Endothelial cell (in vitro differentiated cells): ENCODE results near the gene MAP1S. TPM values are rescaled to one million over a fixed set of nuclear protein-coding genes. Genes with fewer than 3 reads are reported as not detected.
"Not testable (repeated sequence)": the region's sequence is repeated elsewhere in the genome, so short reads cannot be mapped to it uniquely, and the experiment has no call there.

Experiments used
- DNase-seq: peaks from one replicate; pipeline ENCODE4 v3.0.0; 2021; ENCODE audit warnings: low spot score
- H3K27ac Mint-ChIP-seq: one replicate; pipeline ENCODE4 v1.8.0; 2021; ENCODE audit warnings: mixed read lengths, inconsistent platforms; ENCODE audit not compliant: unreplicated experiment
- H3K27me3 Mint-ChIP-seq: one replicate; pipeline ENCODE4 v1.8.0; 2021; ENCODE audit warnings: mild to moderate bottlenecking, moderate library complexity, mixed read lengths, inconsistent platforms; ENCODE audit not compliant: unreplicated experiment
- H3K36me3 Mint-ChIP-seq: one replicate; pipeline ENCODE4 v1.8.0; 2021; ENCODE audit warnings: mild to moderate bottlenecking, low read depth, mixed read lengths, inconsistent platforms; ENCODE audit not compliant: unreplicated experiment
- H3K4me1 Mint-ChIP-seq: one replicate; pipeline ENCODE4 v1.8.0; 2021; ENCODE audit warnings: mild to moderate bottlenecking, mixed read lengths, inconsistent platforms; ENCODE audit not compliant: unreplicated experiment
- H3K4me3 Mint-ChIP-seq: one replicate; pipeline ENCODE4 v1.8.0; 2021; ENCODE audit warnings: mild to moderate bottlenecking, mixed read lengths, inconsistent platforms; ENCODE audit not compliant: unreplicated experiment
- H3K9me3 Mint-ChIP-seq: one replicate; pipeline ENCODE4 v1.8.0; 2021; ENCODE audit warnings: mixed read lengths, inconsistent platforms; ENCODE audit not compliant: unreplicated experiment
- total RNA-seq: library from RNA; stranded (reverse); fragmentation: NEBNext Ultra II Directional; extraction: Animal tissue kit (Norgen Biotek cat#: 25700); gene quantifications from one replicate; pipeline ENCODE4 v1.2.1, GENCODE V29; 2021; ENCODE audit not compliant: unreplicated experiment
- TF ChIP-seq, protein P1 (sequence below): fragments of 200-600 bp; sonication (generic); IDR thresholded peaks from one replicate; pipeline ENCODE4 v1.5.0; 2021; ENCODE audit warnings: antibody characterized with exemption; ENCODE audit not compliant: unreplicated experiment

Gene MAP1S
- total RNA-seq, 1 donor from 2014 or later, result 173 TPM

DNA sequence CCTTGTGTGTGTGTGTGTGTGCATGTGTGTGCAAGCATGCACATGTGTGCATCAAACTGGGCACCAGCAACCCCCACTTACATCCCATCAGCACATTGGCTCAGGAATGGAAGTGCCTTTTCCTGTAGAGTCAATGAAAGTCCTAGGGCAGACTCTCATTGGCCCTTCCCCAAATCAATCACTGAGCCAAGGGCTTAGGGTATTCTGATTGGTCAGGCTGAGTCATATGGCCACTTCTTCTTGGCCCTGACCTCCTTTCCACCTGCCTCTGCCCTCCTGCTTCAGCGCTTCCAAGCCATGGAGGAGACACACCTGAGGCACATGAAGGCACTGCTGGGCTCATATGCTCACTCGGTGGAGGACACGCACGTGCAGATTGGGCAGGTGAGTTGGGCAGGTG is 52.9 kb downstream of the MAP1S start:
- Mint-ChIP-seq H3K9me3 (no peaks in the 10 kb centered on the region), H3K27me3 (peaks cover 6% of the 10 kb centered on the region), H3K4me1 (no peaks in the 10 kb centered on the region), H3K4me3 (no peak overlapping the region), H3K27ac (no peak overlapping the region), H3K36me3 (no peaks in the 10 kb centered on the region)
- TF ChIP-seq, protein P1, sequence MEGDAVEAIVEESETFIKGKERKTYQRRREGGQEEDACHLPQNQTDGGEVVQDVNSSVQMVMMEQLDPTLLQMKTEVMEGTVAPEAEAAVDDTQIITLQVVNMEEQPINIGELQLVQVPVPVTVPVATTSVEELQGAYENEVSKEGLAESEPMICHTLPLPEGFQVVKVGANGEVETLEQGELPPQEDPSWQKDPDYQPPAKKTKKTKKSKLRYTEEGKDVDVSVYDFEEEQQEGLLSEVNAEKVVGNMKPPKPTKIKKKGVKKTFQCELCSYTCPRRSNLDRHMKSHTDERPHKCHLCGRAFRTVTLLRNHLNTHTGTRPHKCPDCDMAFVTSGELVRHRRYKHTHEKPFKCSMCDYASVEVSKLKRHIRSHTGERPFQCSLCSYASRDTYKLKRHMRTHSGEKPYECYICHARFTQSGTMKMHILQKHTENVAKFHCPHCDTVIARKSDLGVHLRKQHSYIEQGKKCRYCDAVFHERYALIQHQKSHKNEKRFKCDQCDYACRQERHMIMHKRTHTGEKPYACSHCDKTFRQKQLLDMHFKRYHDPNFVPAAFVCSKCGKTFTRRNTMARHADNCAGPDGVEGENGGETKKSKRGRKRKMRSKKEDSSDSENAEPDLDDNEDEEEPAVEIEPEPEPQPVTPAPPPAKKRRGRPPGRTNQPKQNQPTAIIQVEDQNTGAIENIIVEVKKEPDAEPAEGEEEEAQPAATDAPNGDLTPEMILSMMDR, result no peak
- no peak for DNase-seq

DNA sequence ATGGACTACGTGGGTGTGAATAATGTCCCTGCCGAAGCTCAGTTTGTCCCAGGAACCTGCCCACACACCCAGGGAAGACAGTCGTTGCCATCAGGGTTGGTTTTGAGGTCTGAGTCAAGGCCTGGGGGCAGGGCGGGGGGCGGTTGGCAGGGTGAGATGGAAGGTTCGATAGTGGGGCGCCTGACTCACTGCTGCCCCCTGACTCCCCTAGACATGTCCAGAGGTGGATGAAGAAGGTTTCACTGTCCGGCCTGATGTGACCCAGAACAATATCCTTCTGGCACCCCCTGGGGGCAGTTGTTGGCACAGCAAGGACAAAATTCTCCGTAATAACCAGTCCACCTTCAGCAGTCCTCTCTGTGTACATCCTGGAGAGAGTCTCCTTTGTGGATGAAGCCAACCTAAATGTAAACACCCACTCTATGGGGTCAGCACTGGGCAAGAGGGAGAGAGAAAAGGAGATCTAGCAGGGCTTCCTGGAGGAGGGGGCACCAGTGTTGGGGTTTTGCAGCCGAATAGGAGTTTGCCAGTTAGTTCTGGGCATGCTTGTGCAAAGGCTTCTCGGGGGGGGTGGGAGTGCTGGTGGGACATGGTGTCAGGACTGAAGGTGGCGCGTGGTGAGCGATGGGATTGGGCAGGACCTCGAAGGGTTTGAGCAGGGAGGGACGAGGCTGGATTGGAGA is 56.1 kb downstream of the MAP1S start:
- no peak overlapping the region for H3K4me3 Mint-ChIP-seq
- no peaks in the 10 kb centered on the region for H3K9me3 Mint-ChIP-seq
- peak; percentile 83 for DNase-seq
- no peaks in the 10 kb centered on the region for H3K36me3 Mint-ChIP-seq
- TF ChIP-seq, protein P1, result peak; percentile 76
- no peak overlapping the region for H3K27ac Mint-ChIP-seq
- no peaks in the 10 kb centered on the region for H3K4me1 Mint-ChIP-seq
- peaks cover 9% of the 10 kb centered on the region for H3K27me3 Mint-ChIP-seq

DNA sequence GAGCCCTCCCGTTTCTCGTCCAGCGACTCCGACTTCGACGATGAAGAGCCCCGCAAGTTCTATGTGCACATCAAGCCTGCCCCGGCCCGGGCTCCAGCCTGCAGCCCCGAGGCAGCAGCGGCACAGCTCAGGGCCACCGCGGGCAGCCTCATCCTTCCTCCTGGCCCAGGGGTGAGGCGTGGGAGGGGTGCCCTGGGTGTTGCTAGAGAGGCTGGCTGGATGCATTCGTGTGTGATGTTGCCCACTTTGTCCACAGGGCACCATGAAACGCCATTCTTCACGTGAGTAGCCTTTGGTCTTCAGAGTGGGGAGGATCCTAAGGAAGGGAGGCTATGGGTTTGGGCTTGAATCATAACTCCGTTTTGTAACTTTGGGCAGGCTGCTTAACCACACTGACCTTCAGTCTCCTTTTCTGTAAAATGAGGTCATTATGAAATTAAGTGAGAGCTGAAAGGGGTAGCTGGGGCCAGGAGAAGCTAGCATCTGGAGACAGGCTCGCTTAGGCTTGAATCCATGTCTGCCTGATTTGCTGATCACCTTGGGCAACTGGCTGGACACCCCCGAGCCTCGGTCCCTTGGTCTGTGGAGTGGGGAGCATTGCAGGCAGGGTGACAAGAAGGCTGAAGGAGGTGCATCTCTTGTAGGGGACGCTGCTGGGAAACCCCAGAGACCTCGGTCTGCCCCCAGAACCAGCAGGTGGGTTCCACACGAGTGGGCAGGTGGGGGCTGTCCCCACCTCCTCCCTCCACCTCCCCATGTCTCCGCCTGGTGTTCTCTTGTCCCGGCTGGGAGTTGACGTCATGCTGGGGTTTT is 56.9 kb downstream of the MAP1S start:
- Mint-ChIP-seq H3K36me3 (no peaks in the 10 kb centered on the region), H3K27me3 (peaks cover 9% of the 10 kb centered on the region), H3K27ac (no peak overlapping the region), H3K4me3 (no peak overlapping the region), H3K4me1 (no peaks in the 10 kb centered on the region), H3K9me3 (no peaks in the 10 kb centered on the region)
- TF ChIP-seq, protein P1, result no peak
- no peak for DNase-seq

DNA sequence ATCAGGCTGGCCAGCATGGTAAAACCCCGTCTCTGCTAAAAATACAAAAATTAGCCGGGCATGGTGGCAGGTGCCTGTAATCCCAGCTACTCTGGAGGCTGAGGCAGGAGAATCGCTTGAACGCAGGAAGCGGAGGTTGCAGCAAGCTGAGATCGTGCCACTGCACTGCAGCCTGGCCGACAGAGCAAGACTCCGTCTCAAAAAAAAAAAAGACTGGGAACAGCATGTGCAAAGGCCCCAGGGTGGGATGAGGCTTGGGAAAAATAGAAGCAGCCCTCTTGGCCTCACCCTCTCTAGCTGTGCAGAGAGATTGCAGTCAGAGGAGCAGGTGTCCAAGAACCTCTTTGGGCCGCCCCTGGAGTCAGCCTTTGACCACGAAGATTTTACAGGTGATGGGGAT is 58.6 kb downstream of the MAP1S start:
- H3K4me3 Mint-ChIP-seq, result not testable (repeated sequence)

DNA sequence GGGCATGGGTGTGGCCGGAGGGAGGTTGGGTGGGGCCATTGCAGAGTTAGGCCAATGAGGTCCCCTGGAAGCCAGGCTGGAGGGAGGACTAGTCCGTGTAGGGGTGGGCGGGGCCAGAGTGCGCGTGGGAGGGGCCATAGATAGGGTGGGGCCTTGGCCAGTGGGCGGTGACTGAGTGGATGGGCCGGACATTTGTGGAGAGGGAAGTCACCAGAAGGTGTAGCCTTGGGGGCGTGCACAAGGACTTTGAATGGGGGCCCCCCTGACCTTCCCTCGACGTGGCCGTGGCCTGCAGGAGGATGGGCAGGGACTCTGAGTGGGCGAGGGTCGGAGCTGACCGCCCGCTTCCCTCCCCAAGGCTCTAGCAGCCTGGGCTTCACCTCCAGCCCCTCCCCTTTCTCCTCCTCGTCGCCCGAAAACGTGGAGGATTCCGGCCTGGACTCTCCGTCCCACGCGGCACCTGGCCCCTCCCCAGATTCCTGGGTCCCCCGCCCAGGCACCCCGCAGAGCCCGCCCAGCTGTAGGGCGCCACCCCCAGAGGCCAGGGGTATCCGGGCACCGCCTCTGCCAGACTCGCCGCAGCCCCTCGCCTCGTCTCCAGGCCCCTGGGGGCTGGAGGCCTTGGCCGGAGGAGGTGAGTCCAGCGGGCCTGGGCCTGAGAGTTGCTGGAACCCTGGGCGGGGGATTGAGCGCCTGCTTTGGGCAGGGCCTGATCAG is 59.1 kb downstream of the MAP1S start:
- H3K27ac Mint-ChIP-seq, result no peak overlapping the region
- H3K4me3 Mint-ChIP-seq, result no peak overlapping the region
- TF ChIP-seq, protein P1, result no peak
- H3K36me3 Mint-ChIP-seq, result no peaks in the 10 kb centered on the region
- H3K9me3 Mint-ChIP-seq, result no peaks in the 10 kb centered on the region
- DNase-seq, result peak; percentile 60
- no peaks in the 10 kb centered on the region for H3K4me1 Mint-ChIP-seq
- H3K27me3 Mint-ChIP-seq, result peaks cover 7% of the 10 kb centered on the region

More for the DNA sequence above, 58.6 kb downstream of the MAP1S start:
- not testable (repeated sequence) for H3K36me3 Mint-ChIP-seq, H3K27ac Mint-ChIP-seq, DNase-seq, H3K9me3 Mint-ChIP-seq, H3K4me1 Mint-ChIP-seq
- peaks cover 11% of the 10 kb centered on the region for H3K27me3 Mint-ChIP-seq
